NCI-H1417 treated with DMSO at 0.1 percent for 48 hours (cell line): Measurements from ENCODE around the gene RIPK3.
"Not testable (repeated sequence)": the region's sequence is repeated elsewhere in the genome, so short reads cannot be mapped to it uniquely, and the experiment has no call there.

Experiments used
- DNase-seq: peaks from one replicate; lab custom pipeline; 2025; lab: John Stamatoyannopoulos, UW

Gene RIPK3

GRCh38 chr14:24369463-24369862 is 29.7 kb upstream of the RIPK3 start:
- DNase-seq = no peak

- no peak for DNase-seq
These were observed 28.9 kb upstream of the RIPK3 start for GRCh38 chr14:24368562-24369252.

GRCh38 chr14:24368212-24368561 is 28.4 kb upstream of the RIPK3 start:
- no peak for DNase-seq

- peak; percentile 78 for DNase-seq
These were observed 27.9 kb upstream of the RIPK3 start, which contains the start of gene NFATC4 for GRCh38 chr14:24367514-24368211. NFATC4 (plus strand) TSS chr14:24368184; CDS start chr14:24368341, 157 bp downstream.

GRCh38 chr14:24366721-24367513 is 27.1 kb upstream of the RIPK3 start:
- DNase-seq = peak; percentile 98

GRCh38 chr14:24366413-24366720 is 26.6 kb upstream of the RIPK3 start:
- no peak for DNase-seq

- DNase-seq = peak; percentile 58
These were observed 26.0 kb upstream of the RIPK3 start for GRCh38 chr14:24365600-24366412.

- no peak for DNase-seq
These were observed 25.1 kb upstream of the RIPK3 start for GRCh38 chr14:24364841-24365240.

GRCh38 chr14:24363401-24363800 is 23.6 kb upstream of the RIPK3 start:
- DNase-seq = no peak

GRCh38 chr14:24362241-24362960 is 22.6 kb upstream of the RIPK3 start:
- no peak for DNase-seq

GRCh38 chr14:24361326-24361725 is 21.5 kb upstream of the RIPK3 start:
- DNase-seq = no peak

- DNase-seq = no peak
These were observed 20.5 kb upstream of the RIPK3 start for GRCh38 chr14:24360281-24360680.

GRCh38 chr14:24356208-24356607 is 16.4 kb upstream of the RIPK3 start:
- no peak for DNase-seq

GRCh38 chr14:24355009-24355408 is 15.2 kb upstream of the RIPK3 start:
- DNase-seq = no peak

- DNase-seq = not testable (repeated sequence)
These were observed 14.7 kb upstream of the RIPK3 start for GRCh38 chr14:24354482-24354825.

- no peak for DNase-seq
These were observed 14.0 kb upstream of the RIPK3 start for GRCh38 chr14:24353559-24354481.

- no peak for DNase-seq
These were observed 11.7 kb upstream of the RIPK3 start for GRCh38 chr14:24351517-24351916.

- DNase-seq = no peak
These were observed 10.0 kb upstream of the RIPK3 start for GRCh38 chr14:24349742-24350141.

GRCh38 chr14:24348186-24348585 is 8.4 kb upstream of the RIPK3 start:
- no peak for DNase-seq

GRCh38 chr14:24347134-24347533 is 7.3 kb upstream of the RIPK3 start:
- DNase-seq = no peak
